PC-9 (cell line): ENCODE data around the gene AOPEP. TPM values are rescaled to one million over a fixed set of nuclear protein-coding genes. Genes with fewer than 3 reads are reported as not detected.

ENCODE experiments used
- BruUV-seq: library from RNA; stranded (reverse); fragments of 400-500 nt; replicated peaks from 2 replicates; lab custom pipeline; 2021; lab: Mats Ljungman, UMichigan
- CTCF ChIA-PET: fragments of 300-600 bp; sonication (Branson Sonifier 250); formaldehyde crosslinking; loops from one replicate; lab custom pipeline; 2022; ENCODE audit warnings: antibody characterized with exemption; lab: Charles Lee
- POLR2A ChIA-PET: fragments of 300-600 bp; sonication (Branson Sonifier 250); formaldehyde crosslinking; loops from one replicate; lab custom pipeline; 2022; ENCODE audit warnings: antibody characterized with exemption; ENCODE audit not compliant: unreplicated experiment; lab: Charles Lee
- DNase-seq, 2 experiments: peaks; one replicate each; pipeline versions ENCODE4 v3.0.0 to v3.0.0-alpha.2; 2015 to 2022; ENCODE audit warnings: mixed read lengths in 1 of 2
- H2AFZ ChIP-seq: fragments of 200-600 bp; sonication (generic); 2 replicates; pipeline ENCODE4 v1.8.1; 2017; ENCODE audit warnings: antibody characterized with exemption
- H3F3A ChIP-seq: fragments of 200-600 bp; sonication (generic); 2 replicates; pipeline ENCODE4 v1.8.1; 2017; ENCODE audit warnings: antibody characterized with exemption, mild to moderate bottlenecking, low read depth; ENCODE audit not compliant: insufficient read depth
- H3K27ac ChIP-seq: fragments of 200-600 bp; sonication (generic); 2 replicates; pipeline ENCODE4 v1.6.1; 2016; ENCODE audit warnings: mixed run types
- H3K27me3 ChIP-seq: fragments of 200-600 bp; sonication (generic); 2 replicates; pipeline ENCODE4 v1.6.1; 2016; ENCODE audit warnings: low read depth, mixed run types; ENCODE audit not compliant: insufficient read depth
- H3K36me3 ChIP-seq: fragments of 200-600 bp; sonication (generic); 2 replicates; pipeline ENCODE4 v1.6.1; 2016; ENCODE audit warnings: low read depth, mixed run types
- H3K4me1 ChIP-seq: fragments of 200-600 bp; sonication (generic); replicated peaks from 2 replicates; pipeline ENCODE4 v1.6.1; 2016; ENCODE audit warnings: mixed run types; ENCODE audit not compliant: insufficient read depth
- H3K4me2 ChIP-seq: fragments of 200-600 bp; sonication (generic); 2 replicates; pipeline ENCODE4 v1.6.1; 2017; ENCODE audit warnings: mixed run types
- H3K4me3 ChIP-seq: fragments of 200-600 bp; sonication (generic); 2 replicates; pipeline ENCODE4 v1.6.1; 2016; ENCODE audit warnings: mixed run types
- H3K79me2 ChIP-seq: fragments of 200-600 bp; sonication (generic); 2 replicates; pipeline ENCODE4 v1.6.1; 2017; ENCODE audit warnings: low read depth, mixed run types
- H3K9me2 ChIP-seq: fragments of 200-600 bp; sonication (generic); 2 replicates; pipeline ENCODE4 v1.8.1; 2017; ENCODE audit warnings: mild to moderate bottlenecking; ENCODE audit not compliant: insufficient read depth
- H3K9me3 ChIP-seq: fragments of 200-600 bp; sonication (generic); 2 replicates; pipeline ENCODE4 v1.8.1; 2016; ENCODE audit warnings: low read depth; ENCODE audit not compliant: insufficient read depth
- H4K20me1 ChIP-seq: fragments of 200-600 bp; sonication (generic); 2 replicates; pipeline ENCODE4 v1.8.1; 2017; ENCODE audit not compliant: insufficient read depth
- CTCF ChIP-seq: fragments of 200-600 bp; sonication (generic); conservative IDR thresholded peaks from 2 replicates; pipeline ENCODE4 v1.6.1; 2017; ENCODE audit warnings: mixed run types, antibody characterized with exemption, mild to moderate bottlenecking, moderate library complexity
- EZH2 ChIP-seq: fragments of 200-600 bp; sonication (generic); IDR thresholded peaks from 2 replicates; pipeline ENCODE4 v1.8.0; 2017; ENCODE audit warnings: antibody characterized with exemption, low read depth
- intact Hi-C: fragments of 100-400 bp; cut with micrococcal nuclease; formaldehyde crosslinking; loops from one replicate; pipeline ENCODE4 v1.10.0; 2022; ENCODE audit not compliant: unreplicated experiment
- total RNA-seq: library from RNA; stranded (reverse); gene quantifications from 2 replicates; pipeline ENCODE4 v1.2.3, GENCODE V29; 2021

AOPEP gene
- total RNA-seq, 1 experiment from 2014 or later: 90.0 TPM

- ChIA-PET CTCF (no interaction called here), POLR2A (no interaction called here)
- no peak overlapping the region for H3K4me3 ChIP-seq
- no peaks in the 10 kb centered on the region for H3K9me2 ChIP-seq
- H3F3A ChIP-seq: peaks cover 39% of the 10 kb centered on the region; the same call in 1 of the 2 replicates
- H4K20me1 ChIP-seq: no peaks in the 10 kb centered on the region
- intact Hi-C loops: no loop called here
- BruUV-seq: no TSS peak
- H3K4me2 ChIP-seq: no peak overlapping the region
- H3K4me1 ChIP-seq: peaks cover 16% of the 10 kb centered on the region
- DNase-seq: no peak
- H3K9me3 ChIP-seq: no peaks in the 10 kb centered on the region
- no peak overlapping the region for H3K27ac ChIP-seq
- TF ChIP-seq EZH2: no peak
- TF ChIP-seq CTCF: no peak
- H3K27me3 ChIP-seq: no peaks in the 10 kb centered on the region
- H3K36me3 ChIP-seq: peaks cover 30% of the 10 kb centered on the region
- H3K79me2 ChIP-seq: no peaks in the 10 kb centered on the region
- H2AFZ ChIP-seq: no peak overlapping the region
Observed at GRCh38 chr9:95108777-95109176, 382.3 kb downstream of the AOPEP start.

- no TSS peak for BruUV-seq
- H3K27me3 ChIP-seq: no peaks in the 10 kb centered on the region
Observed at GRCh38 chr9:95109456-95109855, 383.0 kb downstream of the AOPEP start.

GRCh38 chr9:95110921-95111525 is 384.5 kb downstream of the AOPEP start:
- Histone ChIP-seq H3K4me3 (no peak overlapping the region), H3K36me3 (peaks cover 30% of the 10 kb centered on the region), H3F3A (peaks cover 30% of the 10 kb centered on the region; the same call in 1 of the 2 replicates), H3K4me1 (peaks cover 2% of the 10 kb centered on the region), H3K4me2 (no peak overlapping the region), H4K20me1 (no peaks in the 10 kb centered on the region; the same call in 1 of the 2 replicates), H3K27me3 (no peaks in the 10 kb centered on the region), H3K9me3 (no peaks in the 10 kb centered on the region), H2AFZ (no peak overlapping the region), H3K79me2 (no peaks in the 10 kb centered on the region), H3K9me2 (no peaks in the 10 kb centered on the region), H3K27ac (no peak overlapping the region)
- no peak for DNase-seq
- intact Hi-C loops: no loop called here
- no TSS peak for BruUV-seq
- ChIA-PET POLR2A (no interaction called here), CTCF (no interaction called here)
- TF ChIP-seq CTCF (no peak), EZH2 (no peak)

More at GRCh38 chr9:95109456-95109855, 383.0 kb downstream of the AOPEP start:
- Histone ChIP-seq H3K27ac (no peak overlapping the region), H4K20me1 (no peaks in the 10 kb centered on the region; the same call in 1 of the 2 replicates), H3K4me1 (peaks cover 16% of the 10 kb centered on the region), H3K4me2 (no peak overlapping the region), H2AFZ (no peak overlapping the region), H3K36me3 (peaks cover 30% of the 10 kb centered on the region), H3K9me3 (no peaks in the 10 kb centered on the region), H3K4me3 (no peak overlapping the region), H3F3A (peaks cover 39% of the 10 kb centered on the region; the same call in 1 of the 2 replicates), H3K9me2 (no peaks in the 10 kb centered on the region), H3K79me2 (no peaks in the 10 kb centered on the region)
- DNase-seq: no peak
- TF ChIP-seq EZH2 (no peak), CTCF (no peak)
- CTCF ChIA-PET: no interaction called here
- POLR2A ChIA-PET: no interaction called here
- intact Hi-C loops: no loop called here
